HepG2 (cell line): ENCODE results near the gene HECTD4. TPM values are rescaled to one million over a fixed set of nuclear protein-coding genes. Genes with fewer than 3 reads are reported as not detected.

ENCODE experiments used
- ARNTL ChIP-seq: sonication (generic); formaldehyde crosslinking; IDR thresholded peaks from 2 replicates; pipeline ENCODE4 v1.4.0; 2020; ENCODE audit warnings: mild to moderate bottlenecking, missing genetic modification reagents
- GTF2F1 ChIP-seq: fragments of 150-350 bp; IDR thresholded peaks from 2 replicates; pipeline ENCODE4 v1.6.1; 2014; ENCODE audit warnings: low read length
- IRX3 ChIP-seq: sonication (generic); formaldehyde crosslinking; IDR thresholded peaks from 2 replicates; pipeline ENCODE4 v1.8.1; 2023; ENCODE audit warnings: mild to moderate bottlenecking, low read depth, missing genetic modification reagents, borderline replicate concordance
- NR2F6 ChIP-seq, 2 experiments: IDR thresholded peaks; 2 replicates each; pipeline ENCODE4 v1.6.1; 2016; ENCODE audit warnings: antibody characterized with exemption in 1 of 2, mild to moderate bottlenecking in 1 of 2
- RAD51 ChIP-seq: fragments of 450-650 bp; IDR thresholded peaks from 2 replicates; pipeline ENCODE4 v1.6.1; 2016; ENCODE audit warnings: borderline replicate concordance
- ZFAT ChIP-seq: sonication (generic); formaldehyde crosslinking; conservative IDR thresholded peaks from 2 replicates; pipeline ENCODE4 v1.8.1; 2023; ENCODE audit warnings: missing genetic modification reagents, inconsistent platforms
- ZFP1 ChIP-seq: IDR thresholded peaks from 2 replicates; pipeline ENCODE4 v1.6.1; 2016
- ZNF3 ChIP-seq: IDR thresholded peaks from 2 replicates; pipeline ENCODE4 v1.7.0; 2017; ENCODE audit warnings: inconsistent platforms
- ZNF713 ChIP-seq: sonication (generic); formaldehyde crosslinking; IDR thresholded peaks from 2 replicates; pipeline ENCODE4 v1.4.0; 2020; ENCODE audit warnings: mild to moderate bottlenecking, missing genetic modification reagents
- ZSCAN25 ChIP-seq: sonication (generic); formaldehyde crosslinking; IDR thresholded peaks from 2 replicates; pipeline ENCODE4 v1.8.0; 2022; ENCODE audit warnings: mild to moderate bottlenecking, missing genetic modification reagents
- polyA plus RNA-seq, 8 experiments: library from polyadenylated mRNA; depleted of rRNA in 3 of 8; stranded (reverse) in 7 of 8; unstranded in 1 of 8; fragments of >200 nt; fragmentation: Illumina TruSeq in 4 of 8; extraction: Trizol in 4 of 8; gene quantifications; 2 replicates each; pipeline versions ENCODE4 v1.2.1 to v1.2.3, GENCODE V29; 2011 to 2016; ENCODE audit warnings: low read depth in 4 of 8, missing spikeins in 1 of 8, mixed read lengths in 1 of 8; ENCODE audit not compliant: insufficient read depth in 1 of 8
- total RNA-seq, 5 experiments: library from RNA; depleted of rRNA; stranded (reverse); fragments of >200 nt; fragmentation: Illumina TruSeq; extraction: Trizol; gene quantifications; 2 replicates each; pipeline ENCODE4 v1.2.3, GENCODE V29; 2016; ENCODE audit warnings: low read depth in 1 of 5
- TF ChIP-seq, protein P1 (sequence below): sonication (generic); formaldehyde crosslinking; IDR thresholded peaks from 2 replicates; pipeline ENCODE4 v1.5.0; 2020; ENCODE audit warnings: mild to moderate bottlenecking, missing genetic modification reagents
- TF ChIP-seq, protein P2 (sequence below): sonication (generic); formaldehyde crosslinking; IDR thresholded peaks from 2 replicates; pipeline ENCODE4 v1.8.1; 2023; ENCODE audit warnings: missing genetic modification reagents, mild to moderate bottlenecking, borderline replicate concordance
- TF ChIP-seq, protein P3 (sequence below): sonication (generic); formaldehyde crosslinking; IDR thresholded peaks from 2 replicates; pipeline ENCODE4 v1.4.0; 2020; ENCODE audit warnings: mild to moderate bottlenecking, missing genetic modification reagents
- TF ChIP-seq, protein P4 (sequence below): sonication (generic); formaldehyde crosslinking; conservative IDR thresholded peaks from 2 replicates; pipeline ENCODE4 v1.5.0; 2020; ENCODE audit warnings: missing genetic modification reagents
- TF ChIP-seq, protein P5 (sequence below): sonication (generic); formaldehyde crosslinking; IDR thresholded peaks from 2 replicates; pipeline ENCODE4 v1.4.0; 2020; ENCODE audit warnings: missing genetic modification reagents, borderline replicate concordance
- TF ChIP-seq, protein P6 (sequence below): IDR thresholded peaks from 2 replicates; pipeline ENCODE4 v1.6.1; 2016; ENCODE audit warnings: missing compliant biosample characterization, missing genetic modification reagents, borderline replicate concordance
- TF ChIP-seq, protein P7 (sequence below): sonication (generic); formaldehyde crosslinking; IDR thresholded peaks from 2 replicates; pipeline ENCODE4 v1.4.0; 2020; ENCODE audit warnings: missing genetic modification reagents; ENCODE audit errors: not compliant biosample characterization

HECTD4 gene
- total and polyA plus RNA-seq, 2 of the 13 experiments (the other 11 are each of a cell fraction or from before 2014, with no cell fraction given) = 9.0 to 11.4 TPM

DNA sequence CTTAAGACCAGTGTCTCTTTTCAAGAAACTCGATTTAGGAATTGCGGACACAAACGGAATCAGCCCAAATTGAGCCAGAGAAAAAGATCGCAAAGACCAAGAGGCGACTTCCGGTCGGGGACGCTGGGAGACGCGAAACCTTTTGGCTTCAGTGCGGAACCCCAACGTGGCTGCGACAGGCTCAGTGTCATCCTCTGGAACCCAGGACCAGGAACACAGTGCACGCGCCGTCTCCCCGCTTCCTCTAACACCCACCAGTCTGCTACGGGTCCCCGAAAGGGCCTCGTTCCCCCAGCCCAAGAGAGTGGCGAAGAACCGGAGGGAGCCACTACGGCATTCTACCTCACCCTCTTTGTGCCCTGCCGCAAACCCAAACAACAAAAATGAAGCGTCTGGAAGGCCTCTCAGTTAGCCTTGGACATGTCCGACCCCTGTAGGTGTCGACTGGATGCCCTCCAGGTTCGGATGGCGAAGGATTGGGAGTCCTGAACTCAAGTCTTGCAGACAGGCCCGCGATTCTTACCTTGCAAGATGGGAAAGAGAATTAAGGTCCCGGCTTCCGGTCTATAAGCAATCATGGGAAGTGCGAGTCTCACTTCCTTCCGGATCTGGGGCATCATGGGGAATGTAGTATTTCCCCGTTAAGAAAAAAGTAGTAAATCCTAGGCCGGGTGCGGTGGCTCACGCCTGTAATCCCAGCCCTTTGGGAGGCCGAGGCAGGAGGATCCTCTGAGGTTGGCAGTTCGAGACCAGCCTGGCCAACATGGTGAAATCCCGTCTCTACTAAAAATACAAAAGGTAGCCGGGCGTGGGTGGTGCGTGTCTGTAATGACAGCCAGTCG is 27.1 kb upstream of the HECTD4 start, which contains the start of gene RPL6 (continued):
- no peak; the same call in 1 of the 2 replicates for TF ChIP-seq GTF2F1
- TF ChIP-seq, protein P1, sequence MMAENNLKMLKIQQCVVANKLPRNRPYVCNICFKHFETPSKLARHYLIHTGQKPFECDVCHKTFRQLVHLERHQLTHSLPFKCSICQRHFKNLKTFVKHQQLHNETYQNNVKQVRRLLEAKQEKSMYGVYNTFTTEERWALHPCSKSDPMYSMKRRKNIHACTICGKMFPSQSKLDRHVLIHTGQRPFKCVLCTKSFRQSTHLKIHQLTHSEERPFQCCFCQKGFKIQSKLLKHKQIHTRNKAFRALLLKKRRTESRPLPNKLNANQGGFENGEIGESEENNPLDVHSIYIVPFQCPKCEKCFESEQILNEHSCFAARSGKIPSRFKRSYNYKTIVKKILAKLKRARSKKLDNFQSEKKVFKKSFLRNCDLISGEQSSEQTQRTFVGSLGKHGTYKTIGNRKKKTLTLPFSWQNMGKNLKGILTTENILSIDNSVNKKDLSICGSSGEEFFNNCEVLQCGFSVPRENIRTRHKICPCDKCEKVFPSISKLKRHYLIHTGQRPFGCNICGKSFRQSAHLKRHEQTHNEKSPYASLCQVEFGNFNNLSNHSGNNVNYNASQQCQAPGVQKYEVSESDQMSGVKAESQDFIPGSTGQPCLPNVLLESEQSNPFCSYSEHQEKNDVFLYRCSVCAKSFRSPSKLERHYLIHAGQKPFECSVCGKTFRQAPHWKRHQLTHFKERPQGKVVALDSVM (CRISPR knock-in tag) = peak; percentile 99
- TF ChIP-seq ZSCAN25 (CRISPR knock-in tag) = no peak
- TF ChIP-seq, protein P2, sequence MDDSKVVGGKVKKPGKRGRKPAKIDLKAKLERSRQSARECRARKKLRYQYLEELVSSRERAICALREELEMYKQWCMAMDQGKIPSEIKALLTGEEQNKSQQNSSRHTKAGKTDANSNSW = no peak
- no peak for TF ChIP-seq RAD51
- TF ChIP-seq IRX3 (CRISPR knock-in tag) = peak; percentile 79; the same call in 1 of the 2 replicates
- peak; percentile 51; the same call in 1 of the 2 replicates for TF ChIP-seq ZFP1 (CRISPR knock-in tag)
- TF ChIP-seq ZNF3 (CRISPR knock-in tag) = 0 out of 2 replicates have a peak, but pooled peaks have one; percentile 6
- no peak for TF ChIP-seq NR2F6 (IDR thresholded peaks at IDR 0.05)
- TF ChIP-seq NR2F6 (CRISPR knock-in tag; IDR thresholded peaks at IDR 0.05) = no peak
- TF ChIP-seq, protein P3, sequence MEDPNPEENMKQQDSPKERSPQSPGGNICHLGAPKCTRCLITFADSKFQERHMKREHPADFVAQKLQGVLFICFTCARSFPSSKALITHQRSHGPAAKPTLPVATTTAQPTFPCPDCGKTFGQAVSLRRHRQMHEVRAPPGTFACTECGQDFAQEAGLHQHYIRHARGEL (CRISPR knock-in tag) = no peak
- TF ChIP-seq, protein P4, sequence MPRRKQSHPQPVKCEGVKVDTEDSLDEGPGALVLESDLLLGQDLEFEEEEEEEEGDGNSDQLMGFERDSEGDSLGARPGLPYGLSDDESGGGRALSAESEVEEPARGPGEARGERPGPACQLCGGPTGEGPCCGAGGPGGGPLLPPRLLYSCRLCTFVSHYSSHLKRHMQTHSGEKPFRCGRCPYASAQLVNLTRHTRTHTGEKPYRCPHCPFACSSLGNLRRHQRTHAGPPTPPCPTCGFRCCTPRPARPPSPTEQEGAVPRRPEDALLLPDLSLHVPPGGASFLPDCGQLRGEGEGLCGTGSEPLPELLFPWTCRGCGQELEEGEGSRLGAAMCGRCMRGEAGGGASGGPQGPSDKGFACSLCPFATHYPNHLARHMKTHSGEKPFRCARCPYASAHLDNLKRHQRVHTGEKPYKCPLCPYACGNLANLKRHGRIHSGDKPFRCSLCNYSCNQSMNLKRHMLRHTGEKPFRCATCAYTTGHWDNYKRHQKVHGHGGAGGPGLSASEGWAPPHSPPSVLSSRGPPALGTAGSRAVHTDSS (CRISPR knock-in tag) = no peak
- TF ChIP-seq, protein P5, sequence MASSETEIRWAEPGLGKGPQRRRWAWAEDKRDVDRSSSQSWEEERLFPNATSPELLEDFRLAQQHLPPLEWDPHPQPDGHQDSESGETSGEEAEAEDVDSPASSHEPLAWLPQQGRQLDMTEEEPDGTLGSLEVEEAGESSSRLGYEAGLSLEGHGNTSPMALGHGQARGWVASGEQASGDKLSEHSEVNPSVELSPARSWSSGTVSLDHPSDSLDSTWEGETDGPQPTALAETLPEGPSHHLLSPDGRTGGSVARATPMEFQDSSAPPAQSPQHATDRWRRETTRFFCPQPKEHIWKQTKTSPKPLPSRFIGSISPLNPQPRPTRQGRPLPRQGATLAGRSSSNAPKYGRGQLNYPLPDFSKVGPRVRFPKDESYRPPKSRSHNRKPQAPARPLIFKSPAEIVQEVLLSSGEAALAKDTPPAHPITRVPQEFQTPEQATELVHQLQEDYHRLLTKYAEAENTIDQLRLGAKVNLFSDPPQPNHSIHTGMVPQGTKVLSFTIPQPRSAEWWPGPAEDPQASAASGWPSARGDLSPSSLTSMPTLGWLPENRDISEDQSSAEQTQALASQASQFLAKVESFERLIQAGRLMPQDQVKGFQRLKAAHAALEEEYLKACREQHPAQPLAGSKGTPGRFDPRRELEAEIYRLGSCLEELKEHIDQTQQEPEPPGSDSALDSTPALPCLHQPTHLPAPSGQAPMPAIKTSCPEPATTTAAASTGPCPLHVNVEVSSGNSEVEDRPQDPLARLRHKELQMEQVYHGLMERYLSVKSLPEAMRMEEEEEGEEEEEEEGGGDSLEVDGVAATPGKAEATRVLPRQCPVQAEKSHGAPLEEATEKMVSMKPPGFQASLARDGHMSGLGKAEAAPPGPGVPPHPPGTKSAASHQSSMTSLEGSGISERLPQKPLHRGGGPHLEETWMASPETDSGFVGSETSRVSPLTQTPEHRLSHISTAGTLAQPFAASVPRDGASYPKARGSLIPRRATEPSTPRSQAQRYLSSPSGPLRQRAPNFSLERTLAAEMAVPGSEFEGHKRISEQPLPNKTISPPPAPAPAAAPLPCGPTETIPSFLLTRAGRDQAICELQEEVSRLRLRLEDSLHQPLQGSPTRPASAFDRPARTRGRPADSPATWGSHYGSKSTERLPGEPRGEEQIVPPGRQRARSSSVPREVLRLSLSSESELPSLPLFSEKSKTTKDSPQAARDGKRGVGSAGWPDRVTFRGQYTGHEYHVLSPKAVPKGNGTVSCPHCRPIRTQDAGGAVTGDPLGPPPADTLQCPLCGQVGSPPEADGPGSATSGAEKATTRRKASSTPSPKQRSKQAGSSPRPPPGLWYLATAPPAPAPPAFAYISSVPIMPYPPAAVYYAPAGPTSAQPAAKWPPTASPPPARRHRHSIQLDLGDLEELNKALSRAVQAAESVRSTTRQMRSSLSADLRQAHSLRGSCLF = peak; percentile 44; the same call in 1 of the 2 replicates
- TF ChIP-seq, protein P6, sequence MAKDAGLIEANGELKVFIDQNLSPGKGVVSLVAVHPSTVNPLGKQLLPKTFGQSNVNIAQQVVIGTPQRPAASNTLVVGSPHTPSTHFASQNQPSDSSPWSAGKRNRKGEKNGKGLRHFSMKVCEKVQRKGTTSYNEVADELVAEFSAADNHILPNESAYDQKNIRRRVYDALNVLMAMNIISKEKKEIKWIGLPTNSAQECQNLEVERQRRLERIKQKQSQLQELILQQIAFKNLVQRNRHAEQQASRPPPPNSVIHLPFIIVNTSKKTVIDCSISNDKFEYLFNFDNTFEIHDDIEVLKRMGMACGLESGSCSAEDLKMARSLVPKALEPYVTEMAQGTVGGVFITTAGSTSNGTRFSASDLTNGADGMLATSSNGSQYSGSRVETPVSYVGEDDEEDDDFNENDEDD = no peak; the same call in 1 of the 2 replicates
- TF ChIP-seq ARNTL (CRISPR knock-in tag) = peak; percentile 46; the same call in 1 of the 2 replicates
- TF ChIP-seq, protein P7, sequence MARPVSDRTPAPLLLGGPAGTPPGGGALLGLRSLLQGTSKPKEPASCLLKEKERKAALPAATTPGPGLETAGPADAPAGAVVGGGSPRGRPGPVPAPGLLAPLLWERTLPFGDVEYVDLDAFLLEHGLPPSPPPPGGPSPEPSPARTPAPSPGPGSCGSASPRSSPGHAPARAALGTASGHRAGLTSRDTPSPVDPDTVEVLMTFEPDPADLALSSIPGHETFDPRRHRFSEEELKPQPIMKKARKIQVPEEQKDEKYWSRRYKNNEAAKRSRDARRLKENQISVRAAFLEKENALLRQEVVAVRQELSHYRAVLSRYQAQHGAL (CRISPR knock-in tag) = peak; percentile 35
- TF ChIP-seq ZNF713 (CRISPR knock-in tag) = no peak
- no peak for TF ChIP-seq ZFAT (CRISPR knock-in tag)
